ENCODE results near the gene CD69. TPM values are rescaled to one million over a fixed set of nuclear protein-coding genes. Genes with fewer than 3 reads are reported as not detected.
"Not testable (repeated sequence)": the region's sequence is repeated elsewhere in the genome, so short reads cannot be mapped to it uniquely, and the experiment has no call there.

CD69 gene
- total and polyA plus RNA-seq, 2 donors, result 90.9 to 222 TPM

GRCh38 chr12:9742661-9743060 is 18.0 kb downstream of the CD69 start:
- H3K4me3 ChIP-seq (ENCODE audit: low read length in 2 of 2), result no peak overlapping the region
- 48% methylated on average over 5 of the region's 5 CpGs for WGBS
- DNase-seq (ENCODE audit: low read depth in 6 of 9, low spot score in 9 of 9), result peak in 1 of 9 donors; percentile 51

DNA sequence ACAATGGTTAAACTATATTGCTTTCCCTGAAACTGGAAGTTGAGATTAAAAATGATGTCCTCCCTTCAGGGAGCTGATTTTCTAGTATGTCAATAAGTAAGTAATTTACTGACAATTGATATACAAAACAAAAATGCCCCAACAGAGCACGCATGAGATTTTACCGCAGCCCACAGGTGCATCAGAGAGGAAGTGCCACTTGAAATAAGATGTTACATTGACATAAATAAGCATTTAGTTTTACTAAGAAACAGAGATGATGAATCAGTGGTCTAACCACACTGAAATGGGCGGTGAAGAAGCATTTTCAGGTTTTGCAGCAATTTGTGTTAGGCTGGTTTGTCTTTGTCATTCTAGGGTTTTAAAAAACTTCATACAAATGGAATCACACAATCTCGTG is 19.0 kb downstream of the CD69 start:
- Histone ChIP-seq H3K27me3 (ENCODE audit: control insufficient read depth in 2 of 2, insufficient read depth in 1 of 2, low read length in 1 of 2) (no peaks in the 10 kb centered on the region), H3K4me1 (ENCODE audit: control insufficient read depth in 2 of 2, insufficient read depth in 2 of 2, low read length in 2 of 2) (peaks cover 11 to 25% of the 10 kb centered on the region in 2 donors), H3K9me3 (ENCODE audit: control insufficient read depth in 2 of 2, insufficient read depth in 1 of 2, low read length in 1 of 2) (no peaks in the 10 kb centered on the region), H3K4me3 (ENCODE audit: low read length in 2 of 2) (no peak overlapping the region), H3K27ac (ENCODE audit: low read depth in 1 of 2, low read length in 1 of 2) (peak overlapping the region; percentile 1 to 40), H3K36me3 (ENCODE audit: control insufficient read depth in 2 of 2, insufficient read depth in 2 of 2, low read length in 1 of 2) (no peaks in the 10 kb centered on the region)
- peak in 1 of 9 donors; percentile 82 for DNase-seq (ENCODE audit: low read depth in 6 of 9, low spot score in 9 of 9)
- WGBS, result 3% methylated on average over 4 of the region's 4 CpGs

More at GRCh38 chr12:9742661-9743060, 18.0 kb downstream of the CD69 start:
- Histone ChIP-seq H3K27me3 (ENCODE audit: control insufficient read depth in 2 of 2, insufficient read depth in 1 of 2, low read length in 1 of 2) (no peaks in the 10 kb centered on the region), H3K27ac (ENCODE audit: low read depth in 1 of 2, low read length in 1 of 2) (no peak overlapping the region), H3K4me1 (ENCODE audit: control insufficient read depth in 2 of 2, insufficient read depth in 2 of 2, low read length in 2 of 2) (peaks cover 11 to 25% of the 10 kb centered on the region in 2 donors), H3K9me3 (ENCODE audit: control insufficient read depth in 2 of 2, insufficient read depth in 1 of 2, low read length in 1 of 2) (no peaks in the 10 kb centered on the region), H3K36me3 (ENCODE audit: control insufficient read depth in 2 of 2, insufficient read depth in 2 of 2, low read length in 1 of 2) (no peaks in the 10 kb centered on the region)

DNA sequence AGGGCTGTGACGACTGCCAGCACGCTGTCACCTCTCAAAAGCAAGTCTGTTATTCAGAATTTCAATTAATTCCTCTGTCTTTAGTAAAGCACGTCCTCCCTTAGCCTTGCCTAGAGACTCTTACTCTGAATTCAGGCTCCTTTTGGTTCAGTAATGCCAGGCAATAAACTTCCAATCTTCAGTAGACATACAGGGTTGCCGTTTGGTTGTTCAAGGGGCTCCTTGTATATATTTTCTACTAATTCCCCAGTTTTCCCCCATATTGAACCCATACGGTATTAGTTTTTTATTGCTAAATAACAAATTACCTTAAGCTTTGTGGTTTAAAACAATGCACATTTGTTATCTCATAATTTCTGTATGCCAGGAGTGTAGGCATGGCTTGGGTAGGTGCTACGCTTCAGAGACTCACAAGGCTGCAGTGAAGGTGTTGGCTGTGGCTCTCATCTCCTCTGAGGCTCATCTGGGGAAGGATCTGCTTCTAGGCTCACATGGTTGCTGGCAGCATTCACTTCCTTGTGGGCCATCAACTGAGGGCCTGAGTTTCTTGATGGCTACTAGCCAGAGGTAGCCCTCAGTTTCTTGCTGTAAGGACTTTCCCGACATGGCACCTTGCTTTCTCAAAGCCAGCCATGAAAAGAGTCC is 20.5 kb downstream of the CD69 start:
- no peaks in the 10 kb centered on the region for H3K36me3 ChIP-seq (ENCODE audit: control insufficient read depth in 2 of 2, insufficient read depth in 2 of 2, low read length in 1 of 2)
- H3K4me1 ChIP-seq (ENCODE audit: control insufficient read depth in 2 of 2, insufficient read depth in 2 of 2, low read length in 2 of 2), result peaks cover 11 to 25% of the 10 kb centered on the region in 2 donors
- WGBS, result 80% methylated on average over 7 of the region's 7 CpGs
- DNase-seq (ENCODE audit: low read depth in 6 of 9, low spot score in 9 of 9), result peak in 1 of 9 donors; percentile 48
- H3K27me3 ChIP-seq (ENCODE audit: control insufficient read depth in 2 of 2, insufficient read depth in 1 of 2, low read length in 1 of 2), result no peaks in the 10 kb centered on the region
- no peaks in the 10 kb centered on the region for H3K9me3 ChIP-seq (ENCODE audit: control insufficient read depth in 2 of 2, insufficient read depth in 1 of 2, low read length in 1 of 2)
- peak overlapping the region in 1 of 2 donors; percentile 53 for H3K27ac ChIP-seq (ENCODE audit: low read depth in 1 of 2, low read length in 1 of 2)
- H3K4me3 ChIP-seq (ENCODE audit: low read length in 2 of 2), result peak overlapping the region in 1 of 2 donors; percentile 21

GRCh38 chr12:9739404-9740105 is 21.1 kb downstream of the CD69 start:
- H3K9me3 ChIP-seq (ENCODE audit: control insufficient read depth in 2 of 2, insufficient read depth in 1 of 2, low read length in 1 of 2); DNase-seq (ENCODE audit: low read depth in 6 of 9, low spot score in 9 of 9); H3K36me3 ChIP-seq (ENCODE audit: control insufficient read depth in 2 of 2, insufficient read depth in 2 of 2, low read length in 1 of 2); H3K27ac ChIP-seq (ENCODE audit: low read depth in 1 of 2, low read length in 1 of 2); H3K27me3 ChIP-seq (ENCODE audit: control insufficient read depth in 2 of 2, insufficient read depth in 1 of 2, low read length in 1 of 2): not testable (repeated sequence)
- 81% methylated on average over 53 of the region's 54 CpGs for WGBS
- peak overlapping the region in 1 of 2 donors; percentile 21 for H3K4me3 ChIP-seq (ENCODE audit: low read length in 2 of 2)
- H3K4me1 ChIP-seq (ENCODE audit: control insufficient read depth in 2 of 2, insufficient read depth in 2 of 2, low read length in 2 of 2), result peaks cover 11 to 25% of the 10 kb centered on the region in 2 donors

DNA sequence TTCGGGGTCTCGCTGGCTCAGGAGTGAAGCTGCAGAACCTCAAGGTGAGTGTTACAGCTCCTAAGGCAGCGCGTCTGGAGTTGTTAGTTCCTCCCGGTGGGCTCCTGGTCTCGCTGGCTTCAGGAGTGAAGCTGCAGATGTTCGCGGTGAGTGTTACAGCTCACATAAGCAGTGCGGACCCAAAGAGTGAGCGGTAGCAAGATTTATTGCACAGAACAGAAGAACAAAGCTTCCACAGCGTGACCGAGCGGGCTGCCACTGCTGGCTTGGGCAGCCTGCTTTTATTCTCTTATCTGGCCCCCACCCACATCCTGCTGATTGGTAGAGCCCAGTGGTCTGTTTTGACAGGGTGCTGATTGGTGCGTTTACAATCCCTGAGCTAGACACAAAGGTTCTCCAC is 21.8 kb downstream of the CD69 start:
- H3K4me1 ChIP-seq (ENCODE audit: control insufficient read depth in 2 of 2, insufficient read depth in 2 of 2, low read length in 2 of 2), result peaks cover 11 to 25% of the 10 kb centered on the region in 2 donors
- not testable (repeated sequence) for H3K4me3 ChIP-seq (ENCODE audit: low read length in 2 of 2); H3K9me3 ChIP-seq (ENCODE audit: control insufficient read depth in 2 of 2, insufficient read depth in 1 of 2, low read length in 1 of 2); H3K36me3 ChIP-seq (ENCODE audit: control insufficient read depth in 2 of 2, insufficient read depth in 2 of 2, low read length in 1 of 2); H3K27me3 ChIP-seq (ENCODE audit: control insufficient read depth in 2 of 2, insufficient read depth in 1 of 2, low read length in 1 of 2); DNase-seq (ENCODE audit: low read depth in 6 of 9, low spot score in 9 of 9); H3K27ac ChIP-seq (ENCODE audit: low read depth in 1 of 2, low read length in 1 of 2)
- 76% methylated on average over 14 of the region's 14 CpGs for WGBS

DNA sequence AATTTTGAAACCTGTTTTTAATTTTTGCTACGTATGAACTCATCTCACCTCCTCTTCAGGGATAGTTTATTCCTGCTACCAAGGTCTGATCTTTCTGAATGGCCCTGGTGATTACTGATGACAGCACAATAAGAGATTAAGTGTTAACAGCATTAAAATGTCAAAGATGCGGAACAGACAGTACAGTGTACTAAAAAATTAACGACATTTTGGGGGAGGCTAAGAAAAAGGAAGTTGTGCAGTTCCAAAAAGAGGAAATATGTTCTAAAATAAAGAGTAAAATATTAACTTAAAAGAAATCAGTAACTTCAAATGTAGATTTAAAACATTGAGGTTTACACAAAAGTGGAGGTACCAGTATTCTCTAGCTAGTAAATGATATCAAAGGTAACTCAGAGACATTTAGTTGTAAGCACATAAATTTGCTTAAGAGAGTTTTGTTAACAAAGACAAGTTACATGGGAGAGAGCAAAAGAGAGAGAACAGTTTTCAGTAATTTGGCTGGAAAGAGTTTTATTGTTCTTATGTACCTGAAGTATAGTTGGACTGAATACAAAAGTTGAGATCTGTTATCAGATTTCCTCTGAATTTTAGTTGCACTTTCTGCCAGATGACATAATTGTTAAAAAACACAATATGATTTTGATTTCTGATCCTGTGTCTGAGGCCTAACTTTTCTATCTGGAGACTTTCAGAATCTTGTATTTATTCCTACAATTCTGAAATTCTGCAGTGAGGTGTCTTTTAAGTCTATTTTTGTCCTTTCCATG is 23.6 kb downstream of the CD69 start:
- Histone ChIP-seq H3K4me3 (ENCODE audit: low read length in 2 of 2) (no peak overlapping the region), H3K9me3 (ENCODE audit: control insufficient read depth in 2 of 2, insufficient read depth in 1 of 2, low read length in 1 of 2) (no peaks in the 10 kb centered on the region), H3K27me3 (ENCODE audit: control insufficient read depth in 2 of 2, insufficient read depth in 1 of 2, low read length in 1 of 2) (no peaks in the 10 kb centered on the region), H3K27ac (ENCODE audit: low read depth in 1 of 2, low read length in 1 of 2) (peak overlapping the region; percentile 42 to 48), H3K36me3 (ENCODE audit: control insufficient read depth in 2 of 2, insufficient read depth in 2 of 2, low read length in 1 of 2) (no peaks in the 10 kb centered on the region), H3K4me1 (ENCODE audit: control insufficient read depth in 2 of 2, insufficient read depth in 2 of 2, low read length in 2 of 2) (peaks cover 6 to 14% of the 10 kb centered on the region in 2 donors)
- DNase-seq (ENCODE audit: low read depth in 6 of 9, low spot score in 9 of 9), result peak in 1 of 9 donors; percentile 60
- 7% methylated on average over 3 of the region's 3 CpGs for WGBS

GRCh38 chr12:9735601-9736000 is 25.1 kb downstream of the CD69 start:
- Histone ChIP-seq H3K36me3 (ENCODE audit: control insufficient read depth in 2 of 2, insufficient read depth in 2 of 2, low read length in 1 of 2) (no peaks in the 10 kb centered on the region), H3K27me3 (ENCODE audit: control insufficient read depth in 2 of 2, insufficient read depth in 1 of 2, low read length in 1 of 2) (no peaks in the 10 kb centered on the region), H3K4me1 (ENCODE audit: control insufficient read depth in 2 of 2, insufficient read depth in 2 of 2, low read length in 2 of 2) (peaks cover 0 to 7% of the 10 kb centered on the region in 2 donors), H3K9me3 (ENCODE audit: control insufficient read depth in 2 of 2, insufficient read depth in 1 of 2, low read length in 1 of 2) (no peaks in the 10 kb centered on the region), H3K27ac (ENCODE audit: low read depth in 1 of 2, low read length in 1 of 2) (no peak overlapping the region), H3K4me3 (ENCODE audit: low read length in 2 of 2) (no peak overlapping the region)
- 93% methylated on average over 3 of the region's 3 CpGs for WGBS
- no peak for DNase-seq (ENCODE audit: low read depth in 6 of 9, low spot score in 9 of 9)

DNA sequence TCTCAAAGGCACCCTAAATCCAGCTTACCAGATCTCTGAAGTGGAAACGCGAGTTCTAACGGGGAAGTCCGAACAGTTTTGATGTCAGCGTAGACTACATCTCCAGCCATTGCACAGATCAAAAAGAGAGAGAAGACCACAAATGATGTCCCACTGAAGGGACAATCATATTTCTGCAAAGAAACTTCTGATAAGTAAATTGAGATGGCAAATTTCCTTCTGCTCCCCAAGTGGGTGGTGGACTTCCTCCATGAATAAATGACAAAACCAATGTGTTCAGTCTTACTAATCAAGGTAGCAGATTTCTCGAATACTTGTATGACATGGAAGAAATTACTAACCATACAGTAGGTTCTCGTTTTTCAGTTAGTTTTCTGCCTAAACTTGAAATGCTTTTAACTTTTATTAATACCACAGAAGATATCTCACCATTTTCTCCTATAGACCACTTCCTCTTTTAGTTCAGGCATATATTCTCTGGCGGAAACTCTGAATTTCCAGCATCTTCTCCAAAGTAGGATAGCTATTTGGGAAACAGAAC is 27.7 kb downstream of the CD69 start, which contains the start of gene CLECL1:
TSS of gene CLECL1 (minus strand) at position 177 of the 541 bp plus-strand sequence.
- DNase-seq (ENCODE audit: low read depth in 6 of 9, low spot score in 9 of 9), result no peak
- H3K36me3 ChIP-seq (ENCODE audit: control insufficient read depth in 2 of 2, insufficient read depth in 2 of 2, low read length in 1 of 2), result no peaks in the 10 kb centered on the region
- no peaks in the 10 kb centered on the region for H3K9me3 ChIP-seq (ENCODE audit: control insufficient read depth in 2 of 2, insufficient read depth in 1 of 2, low read length in 1 of 2)
- peaks cover 0 to under 1% of the 10 kb centered on the region in 2 donors for H3K4me1 ChIP-seq (ENCODE audit: control insufficient read depth in 2 of 2, insufficient read depth in 2 of 2, low read length in 2 of 2)
- H3K27me3 ChIP-seq (ENCODE audit: control insufficient read depth in 2 of 2, insufficient read depth in 1 of 2, low read length in 1 of 2), result no peaks in the 10 kb centered on the region
- H3K4me3 ChIP-seq (ENCODE audit: low read length in 2 of 2), result no peak within 1 kb of the TSS
- 75% methylated on average over 8 of the region's 8 CpGs for WGBS
- H3K27ac ChIP-seq (ENCODE audit: low read depth in 1 of 2, low read length in 1 of 2), result peak within 1 kb of the TSS in 1 of 2 donors; percentile 38
